B cell (primary cell): Measurements from ENCODE around the gene TFF3.

Source experiments
- CTCF ChIP-seq: fragments of 200-600 bp; IDR thresholded peaks from one replicate; pipeline ENCODE4 v1.8.0; 2022; ENCODE audit warnings: antibody characterized with exemption, mild to moderate bottlenecking
- EZH2 ChIP-seq: IDR thresholded peaks from 2 replicates; pipeline ENCODE4 v1.6.1; 2012; ENCODE audit warnings: borderline replicate concordance, low read depth, mild to moderate bottlenecking, moderate library complexity, low read length; ENCODE audit not compliant: insufficient read depth, poor library complexity, severe bottlenecking

GRCh38 chr21:42276526-42277154 is 38.6 kb downstream of the TFF3 start:
- TF ChIP-seq CTCF (no peak), EZH2 (no peak)
